Mesenchymal stem cell (in vitro differentiated cells and primary cell): ENCODE measurements around the gene RAPGEF1.
A peak's percentile ranks its signal among the peaks of the same experiment; 100 is the strongest.

Experiments used
- DNase-seq: peaks from one replicate; pipeline ENCODE4 v3.0.0-alpha.2; 2013
- H2AFZ ChIP-seq: one replicate; pipeline ENCODE4 v1.6.1; 2013; ENCODE audit warnings: low read depth, mild to moderate bottlenecking, control low read depth, inconsistent platforms, low read length, moderate library complexity
- H2AK5ac ChIP-seq: 2 replicates; pipeline ENCODE4 v1.6.1; 2013; ENCODE audit warnings: low read length, moderate library complexity, mild to moderate bottlenecking, inconsistent platforms; ENCODE audit not compliant: severe bottlenecking
- H2BK120ac ChIP-seq: one replicate; pipeline ENCODE4 v1.6.1; 2013; ENCODE audit warnings: low read depth, mild to moderate bottlenecking, inconsistent platforms, low read length, moderate library complexity
- H2BK12ac ChIP-seq, 2 experiments: one replicate each; pipeline ENCODE4 v1.6.1; 2013; ENCODE audit warnings: inconsistent platforms in 2 of 2, low read length in 2 of 2, mild to moderate bottlenecking in 2 of 2, moderate library complexity in 2 of 2, control low read depth in 1 of 2
- H2BK15ac ChIP-seq: one replicate; pipeline ENCODE4 v1.6.1; 2013; ENCODE audit warnings: mild to moderate bottlenecking, low read depth, inconsistent platforms; ENCODE audit not compliant: poor library complexity, severe bottlenecking
- H2BK5ac ChIP-seq: 2 replicates; pipeline ENCODE4 v1.6.1; 2013; ENCODE audit warnings: low read depth, mild to moderate bottlenecking, low read length, control low read depth, inconsistent platforms; ENCODE audit not compliant: poor library complexity, severe bottlenecking
- H3K14ac ChIP-seq, 2 experiments: one replicate each; pipeline ENCODE4 v1.6.1; 2013; ENCODE audit warnings: inconsistent platforms in 2 of 2, low read length in 2 of 2, control low read depth in 1 of 2, mild to moderate bottlenecking in 1 of 2, moderate library complexity in 1 of 2
- H3K18ac ChIP-seq, 2 experiments: one replicate each; pipeline ENCODE4 v1.6.1; 2013; ENCODE audit warnings: inconsistent platforms in 2 of 2, low read length in 2 of 2, control low read depth in 1 of 2, low read depth in 1 of 2, mild to moderate bottlenecking in 1 of 2
- H3K23ac ChIP-seq, 2 experiments: one replicate each; pipeline ENCODE4 v1.6.1; 2013; ENCODE audit warnings: inconsistent platforms in 2 of 2, low read length in 2 of 2, mild to moderate bottlenecking in 2 of 2, moderate library complexity in 2 of 2, control low read depth in 1 of 2
- H3K27ac ChIP-seq: 2 replicates; pipeline ENCODE4 v1.5.1; 2013; ENCODE audit warnings: mild to moderate bottlenecking, moderate library complexity, low read length, control low read depth, inconsistent platforms; ENCODE audit not compliant: poor library complexity, severe bottlenecking
- H3K27me3 ChIP-seq, 2 experiments: 2 replicates each; pipeline versions ENCODE4 v1.6.1 to v1.7.0; 2013; ENCODE audit warnings: low read length in 2 of 2, mild to moderate bottlenecking in 2 of 2, moderate library complexity in 2 of 2, control low read depth in 1 of 2, inconsistent platforms in 1 of 2; ENCODE audit not compliant: control insufficient read depth in 1 of 2, insufficient read depth in 1 of 2
- H3K36me3 ChIP-seq, 2 experiments: 2 replicates each; pipeline versions ENCODE4 v1.6.1 to v1.7.0; 2013; ENCODE audit warnings: low read length in 2 of 2, control low read depth in 1 of 2, inconsistent platforms in 1 of 2, low read depth in 1 of 2, mild to moderate bottlenecking in 1 of 2; ENCODE audit not compliant: insufficient read depth in 2 of 2, control insufficient read depth in 1 of 2
- H3K4ac ChIP-seq, 2 experiments: one replicate each; pipeline ENCODE4 v1.6.1; 2013; ENCODE audit warnings: inconsistent platforms in 2 of 2, low read length in 2 of 2, mild to moderate bottlenecking in 2 of 2, moderate library complexity in 2 of 2, control low read depth in 1 of 2, low read depth in 1 of 2
- H3K4me1 ChIP-seq: 2 replicates; pipeline ENCODE4 v1.6.1; 2013; ENCODE audit warnings: low read depth, low read length, control low read depth; ENCODE audit not compliant: control insufficient read depth, insufficient read depth
- H3K4me2 ChIP-seq: 2 replicates; pipeline ENCODE4 v1.6.1; 2013; ENCODE audit warnings: low read length, mild to moderate bottlenecking, inconsistent platforms; ENCODE audit not compliant: poor library complexity, severe bottlenecking
- H3K4me3 ChIP-seq, 2 experiments: 2 replicates each; pipeline versions ENCODE4 v1.5.1 to v1.7.0; 2013; ENCODE audit warnings: low read length in 2 of 2, mild to moderate bottlenecking in 2 of 2, control low read depth in 1 of 2, low read depth in 1 of 2; ENCODE audit not compliant: insufficient read depth in 1 of 2
- H3K79me1 ChIP-seq: replicated peaks from 2 replicates; pipeline ENCODE4 v1.6.1; 2013; ENCODE audit warnings: mild to moderate bottlenecking, control low read depth, low read length, inconsistent platforms; ENCODE audit not compliant: poor library complexity, severe bottlenecking
- H3K9ac ChIP-seq: 2 replicates; pipeline ENCODE4 v1.7.0; 2013; ENCODE audit warnings: mild to moderate bottlenecking, low read length, moderate library complexity
- H3K9me3 ChIP-seq: 2 replicates; pipeline ENCODE4 v1.7.0; 2013; ENCODE audit warnings: mild to moderate bottlenecking, low read length; ENCODE audit not compliant: control insufficient read depth
- H4K8ac ChIP-seq: one replicate; pipeline ENCODE4 v1.6.1; 2013; ENCODE audit warnings: inconsistent platforms, mild to moderate bottlenecking, low read length, moderate library complexity
- H4K91ac ChIP-seq: one replicate; pipeline ENCODE4 v1.6.1; 2013; ENCODE audit warnings: mild to moderate bottlenecking, low read length, inconsistent platforms
- WGBS: methylation state at CpG from one replicate; pipeline ENCODE4 v1.1.7; 2013; ENCODE audit warnings: mixed read lengths; 5-methylcytosine and 5-hydroxymethylcytosine counted together

The RAPGEF1 gene

DNA sequence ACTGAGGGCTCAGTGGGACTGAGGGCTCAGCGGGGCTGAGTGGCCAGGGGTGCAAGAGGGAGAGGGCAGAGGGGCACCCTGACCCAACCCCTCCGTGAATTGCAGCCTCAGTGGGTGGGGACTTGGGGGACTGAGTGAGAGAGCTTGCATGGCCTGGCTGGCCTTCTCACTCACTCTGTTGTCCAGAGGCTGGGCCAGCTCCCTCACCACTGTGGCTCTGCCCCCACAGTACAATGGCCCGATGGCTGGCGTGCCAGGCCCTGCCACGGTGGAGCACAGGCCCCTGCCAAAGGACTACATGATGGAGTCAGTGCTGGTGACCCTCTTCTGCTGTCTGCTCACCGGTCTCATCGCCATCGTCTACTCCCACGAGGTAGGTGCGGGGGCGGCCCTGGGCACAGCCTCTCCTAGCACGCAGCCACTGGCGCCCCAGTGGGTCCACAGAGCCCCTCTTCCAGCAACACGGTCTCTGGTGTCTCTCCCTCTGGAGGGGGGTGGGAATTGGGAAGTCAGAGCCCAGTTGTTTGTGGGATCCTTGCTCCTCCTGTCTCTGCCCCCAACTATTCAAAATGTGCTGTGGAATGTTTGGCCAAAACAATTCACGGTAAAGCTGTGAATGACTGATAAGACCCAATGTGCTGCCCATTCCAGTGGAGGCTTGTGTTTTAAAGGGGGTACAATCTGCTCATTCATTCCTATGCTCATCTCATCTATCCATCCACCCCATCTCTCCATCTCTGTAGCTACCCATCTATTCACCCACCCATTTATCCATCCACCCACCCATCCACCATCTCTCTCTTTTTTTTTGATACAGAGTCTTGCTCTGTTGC, 183.8 kb downstream of the RAPGEF1 start:
- 95% methylated on average over 15 of the region's 15 CpGs for WGBS
- peaks cover 23 to 43% of the 10 kb centered on the region in 2 experiments for H3K27me3 ChIP-seq
- H4K8ac ChIP-seq = no peak overlapping the region
- no peak overlapping the region for H3K4ac ChIP-seq
- DNase-seq = no peak
- peaks cover 4% of the 10 kb centered on the region for H3K9me3 ChIP-seq
- H2BK12ac ChIP-seq = no peak overlapping the region
- H2BK15ac ChIP-seq = no peak overlapping the region
- no peak overlapping the region for H3K18ac ChIP-seq
- no peak overlapping the region for H3K4me3 ChIP-seq
- H4K91ac ChIP-seq = no peak overlapping the region
- no peak overlapping the region for H2BK5ac ChIP-seq
- H3K23ac ChIP-seq = no peak overlapping the region
- H2AFZ ChIP-seq = no peak overlapping the region
- no peaks in the 10 kb centered on the region for H3K79me1 ChIP-seq
- peaks cover 3% of the 10 kb centered on the region for H3K4me1 ChIP-seq
- no peak overlapping the region for H2AK5ac ChIP-seq
- H3K4me2 ChIP-seq = no peak overlapping the region
- H3K14ac ChIP-seq = no peak overlapping the region
- H2BK120ac ChIP-seq = no peak overlapping the region
- no peak overlapping the region for H3K9ac ChIP-seq
- H3K27ac ChIP-seq = no peak overlapping the region
- no peaks in the 10 kb centered on the region for H3K36me3 ChIP-seq

DNA sequence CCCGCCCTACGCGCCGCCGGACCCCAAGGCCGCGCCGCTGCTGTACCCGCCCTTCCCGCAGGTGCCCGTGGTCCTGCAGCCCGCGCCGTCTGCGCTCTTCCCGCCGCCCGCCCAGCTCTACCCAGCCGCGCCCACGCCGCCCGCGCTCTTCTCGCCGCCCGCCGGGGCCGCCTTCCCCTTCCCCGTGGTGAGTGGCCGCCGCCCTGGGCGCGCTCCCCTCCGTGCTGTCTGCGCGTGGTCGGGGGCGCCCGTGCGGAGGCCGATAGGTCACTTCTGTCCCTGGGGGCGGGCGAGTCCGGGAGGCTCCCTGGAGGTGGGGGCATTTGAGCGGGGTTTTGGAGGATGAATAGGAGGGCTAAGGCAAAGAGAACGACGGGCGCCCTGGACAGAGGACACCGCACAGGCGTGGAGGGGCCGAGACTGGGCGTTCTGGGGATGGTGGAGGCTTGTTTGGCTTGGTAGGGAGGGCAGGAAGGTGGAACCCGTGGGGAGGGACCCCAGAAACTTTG, 185.0 kb downstream of the RAPGEF1 start:
- Histone ChIP-seq H3K4ac (no peak overlapping the region), H2BK120ac (no peak overlapping the region), H3K4me1 (peaks cover 3% of the 10 kb centered on the region), H2BK12ac (no peak overlapping the region), H3K9ac (no peak overlapping the region), H3K27me3 (peaks cover 23 to 45% of the 10 kb centered on the region in 2 experiments), H2BK15ac (no peak overlapping the region), H4K91ac (no peak overlapping the region), H3K4me3 (no peak overlapping the region), H2AK5ac (no peak overlapping the region), H2BK5ac (no peak overlapping the region), H3K18ac (no peak overlapping the region), H3K4me2 (peak overlapping the region; percentile 13), H3K79me1 (no peaks in the 10 kb centered on the region), H2AFZ (no peak overlapping the region), H3K14ac (no peak overlapping the region), H3K36me3 (no peaks in the 10 kb centered on the region), H4K8ac (no peak overlapping the region), H3K27ac (no peak overlapping the region), H3K9me3 (no peaks in the 10 kb centered on the region), H3K23ac (peak overlapping the region in 1 of 2 experiments; percentile 34)
- no peak for DNase-seq
- WGBS = 39% methylated on average over 27 of the region's 54 CpGs

DNA sequence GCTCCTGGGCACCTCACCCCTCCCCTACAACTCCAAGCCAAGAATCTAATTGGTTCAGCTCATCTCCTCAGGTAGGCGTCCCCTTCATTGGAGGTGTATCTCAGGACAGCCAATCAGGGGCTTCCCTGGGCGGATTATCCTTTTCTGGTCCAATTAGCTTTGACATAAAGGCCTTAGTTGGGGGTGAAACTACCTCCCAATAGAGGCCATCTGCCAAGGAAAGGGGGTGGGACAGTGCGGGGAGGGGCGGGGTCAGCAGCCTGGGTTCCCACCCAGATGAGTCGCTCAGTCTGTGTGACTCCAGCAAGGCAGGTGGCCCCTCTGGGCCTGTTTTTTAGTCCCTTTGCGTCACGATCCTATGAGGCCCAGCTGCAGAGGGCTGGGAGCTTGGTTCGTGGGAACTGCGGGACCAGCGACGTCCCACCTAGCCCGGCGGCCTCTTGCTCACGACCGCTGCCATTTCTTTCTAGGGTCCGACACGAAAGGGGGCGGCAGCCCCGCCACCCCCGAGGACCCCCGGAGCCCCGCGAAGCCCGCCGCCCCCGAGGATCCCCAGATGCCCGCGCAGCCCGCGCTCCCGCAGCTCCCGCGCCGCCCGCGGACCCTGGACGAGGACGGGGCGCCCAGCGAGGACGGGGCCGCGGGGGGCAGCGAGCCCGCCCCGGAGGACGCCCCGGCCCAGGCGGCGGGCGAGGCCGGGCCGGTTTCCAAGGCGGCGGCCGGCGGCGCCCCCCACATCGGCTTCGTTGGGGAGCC, 185.6 kb downstream of the RAPGEF1 start:
- no peak overlapping the region for H4K91ac ChIP-seq
- no peak overlapping the region for H3K4ac ChIP-seq
- no peak overlapping the region for H3K4me3 ChIP-seq
- H3K23ac ChIP-seq = no peak overlapping the region
- no peak overlapping the region for H2BK15ac ChIP-seq
- H3K14ac ChIP-seq = no peak overlapping the region
- no peaks in the 10 kb centered on the region for H3K36me3 ChIP-seq
- H3K27ac ChIP-seq = no peak overlapping the region
- no peak overlapping the region for H3K4me2 ChIP-seq
- H2BK12ac ChIP-seq = no peak overlapping the region
- no peak for DNase-seq
- H2BK120ac ChIP-seq = no peak overlapping the region
- no peak overlapping the region for H2AK5ac ChIP-seq
- no peak overlapping the region for H2BK5ac ChIP-seq
- peaks cover 23 to 51% of the 10 kb centered on the region in 2 experiments for H3K27me3 ChIP-seq
- H3K4me1 ChIP-seq = peaks cover 3% of the 10 kb centered on the region
- no peak overlapping the region for H3K18ac ChIP-seq
- no peak overlapping the region for H2AFZ ChIP-seq
- H3K9me3 ChIP-seq = no peaks in the 10 kb centered on the region
- H4K8ac ChIP-seq = no peak overlapping the region
- 54% methylated on average over 33 of the region's 60 CpGs for WGBS
- H3K79me1 ChIP-seq = no peaks in the 10 kb centered on the region
- no peak overlapping the region for H3K9ac ChIP-seq

DNA sequence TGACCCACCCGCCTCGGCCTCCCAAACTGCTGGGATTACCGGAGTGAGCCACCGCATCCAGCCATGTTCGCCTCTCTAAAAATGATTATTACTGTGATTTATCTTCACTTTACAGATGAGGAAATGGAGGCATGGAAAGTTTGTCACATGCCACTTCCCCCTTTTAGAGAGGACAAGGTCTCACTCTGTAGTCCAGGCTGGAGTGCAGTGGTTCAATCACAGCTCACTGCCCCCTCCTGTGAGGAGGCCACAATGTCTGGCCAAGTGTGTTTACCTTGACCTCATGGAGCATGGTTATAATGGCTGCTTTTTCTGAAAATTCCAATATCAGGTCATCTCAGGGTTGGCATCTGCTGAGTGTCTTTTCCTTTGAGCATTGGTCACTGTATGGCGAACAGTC, 187.8 kb downstream of the RAPGEF1 start:
- H3K36me3 ChIP-seq = no peaks in the 10 kb centered on the region
- H3K9me3 ChIP-seq = no peaks in the 10 kb centered on the region
- no peak for DNase-seq
- no peak overlapping the region for H3K9ac ChIP-seq
- no peak overlapping the region for H2BK15ac ChIP-seq
- H2BK5ac ChIP-seq = no peak overlapping the region
- no peak overlapping the region for H4K91ac ChIP-seq
- H3K4me3 ChIP-seq = no peak overlapping the region
- peaks cover 35 to 72% of the 10 kb centered on the region in 2 experiments for H3K27me3 ChIP-seq
- no peak overlapping the region for H2AK5ac ChIP-seq
- no peak overlapping the region for H3K14ac ChIP-seq
- H2BK12ac ChIP-seq = no peak overlapping the region
- H3K4me1 ChIP-seq = peaks cover 4% of the 10 kb centered on the region
- H3K23ac ChIP-seq = no peak overlapping the region
- H3K4me2 ChIP-seq = no peak overlapping the region
- no peak overlapping the region for H3K18ac ChIP-seq
- H3K79me1 ChIP-seq = no peaks in the 10 kb centered on the region
- H3K27ac ChIP-seq = no peak overlapping the region
- H2AFZ ChIP-seq = no peak overlapping the region
- no peak overlapping the region for H3K4ac ChIP-seq
- no peak overlapping the region for H2BK120ac ChIP-seq
- 94% methylated on average over 4 of the region's 6 CpGs for WGBS
- no peak overlapping the region for H4K8ac ChIP-seq
